ENCODE measurements around the gene AKR7A3. TPM values are rescaled to one million over a fixed set of nuclear protein-coding genes. Genes with fewer than 3 reads are reported as not detected.
"Not testable (repeated sequence)": the region's sequence is repeated elsewhere in the genome, so short reads cannot be mapped to it uniquely, and the experiment has no call there.

AKR7A3 gene
- total RNA-seq, 1 experiment from 2014 or later, result 1.9 TPM

- BruUV-seq (replicated peaks), result no TSS peak
- Histone ChIP-seq H3K27ac (ENCODE audit: low read depth, low read length, poor library complexity, severe bottlenecking) (no peak overlapping the region), H3K4me3 (ENCODE audit: low read depth, low read length, poor library complexity, severe bottlenecking) (no peak overlapping the region), H3K9me3 (ENCODE audit: low read depth, low read length, poor library complexity, severe bottlenecking) (peaks cover 15% of the 10 kb centered on the region), H3K4me1 (ENCODE audit: insufficient read depth, low read length, poor library complexity, severe bottlenecking) (no peaks in the 10 kb centered on the region), H3K27me3 (replicated peaks; ENCODE audit: insufficient read depth, low read depth, low read length, poor library complexity) (no peaks in the 10 kb centered on the region), H3K36me3 (ENCODE audit: insufficient read depth, low read length, poor library complexity, severe bottlenecking) (peaks cover 5% of the 10 kb centered on the region)
- ChIA-PET CTCF (no interaction called here), POLR2A (ENCODE audit: low non-redundant PET) (no interaction called here)
- intact Hi-C loops (cut with micrococcal nuclease; ENCODE audit: unreplicated experiment), result no loop called here
- no peak for DNase-seq (ENCODE audit: low spot score)
- TF ChIP-seq EZH2 (IDR thresholded peaks at IDR 0.05; ENCODE audit: borderline replicate concordance, low read depth, low read length, poor library complexity, severe bottlenecking), result no peak
- TF ChIP-seq, protein P1, sequence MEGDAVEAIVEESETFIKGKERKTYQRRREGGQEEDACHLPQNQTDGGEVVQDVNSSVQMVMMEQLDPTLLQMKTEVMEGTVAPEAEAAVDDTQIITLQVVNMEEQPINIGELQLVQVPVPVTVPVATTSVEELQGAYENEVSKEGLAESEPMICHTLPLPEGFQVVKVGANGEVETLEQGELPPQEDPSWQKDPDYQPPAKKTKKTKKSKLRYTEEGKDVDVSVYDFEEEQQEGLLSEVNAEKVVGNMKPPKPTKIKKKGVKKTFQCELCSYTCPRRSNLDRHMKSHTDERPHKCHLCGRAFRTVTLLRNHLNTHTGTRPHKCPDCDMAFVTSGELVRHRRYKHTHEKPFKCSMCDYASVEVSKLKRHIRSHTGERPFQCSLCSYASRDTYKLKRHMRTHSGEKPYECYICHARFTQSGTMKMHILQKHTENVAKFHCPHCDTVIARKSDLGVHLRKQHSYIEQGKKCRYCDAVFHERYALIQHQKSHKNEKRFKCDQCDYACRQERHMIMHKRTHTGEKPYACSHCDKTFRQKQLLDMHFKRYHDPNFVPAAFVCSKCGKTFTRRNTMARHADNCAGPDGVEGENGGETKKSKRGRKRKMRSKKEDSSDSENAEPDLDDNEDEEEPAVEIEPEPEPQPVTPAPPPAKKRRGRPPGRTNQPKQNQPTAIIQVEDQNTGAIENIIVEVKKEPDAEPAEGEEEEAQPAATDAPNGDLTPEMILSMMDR (conservative IDR thresholded peaks at IDR 0.05; ENCODE audit: low read depth, low read length), result no peak
Measured at GRCh38 chr1:19289244-19289643, 674 bp upstream of the AKR7A3 start.

GRCh38 chr1:19287436-19288185 lies 959 bp downstream of the AKR7A3 start:
- intact Hi-C loops (cut with micrococcal nuclease; ENCODE audit: unreplicated experiment), result no loop called here
- no peak for DNase-seq (ENCODE audit: low spot score)
- POLR2A ChIA-PET (ENCODE audit: low non-redundant PET), result no interaction called here
- BruUV-seq (replicated peaks), result no TSS peak
- H3K27me3 ChIP-seq (replicated peaks; ENCODE audit: insufficient read depth, low read depth, low read length, poor library complexity), result no peaks in the 10 kb centered on the region
- no peaks in the 10 kb centered on the region for H3K4me1 ChIP-seq (ENCODE audit: insufficient read depth, low read length, poor library complexity, severe bottlenecking)
- H3K36me3 ChIP-seq (ENCODE audit: insufficient read depth, low read length, poor library complexity, severe bottlenecking), result no peaks in the 10 kb centered on the region
- H3K4me3 ChIP-seq (ENCODE audit: low read depth, low read length, poor library complexity, severe bottlenecking), result no peak overlapping the region
- no peak for TF ChIP-seq EZH2 (IDR thresholded peaks at IDR 0.05; ENCODE audit: borderline replicate concordance, low read depth, low read length, poor library complexity, severe bottlenecking)
- TF ChIP-seq, protein P1 (conservative IDR thresholded peaks at IDR 0.05; ENCODE audit: low read depth, low read length), result no peak
- CTCF ChIA-PET, result no interaction called here
- peaks cover 1% of the 10 kb centered on the region for H3K9me3 ChIP-seq (ENCODE audit: low read depth, low read length, poor library complexity, severe bottlenecking)
- H3K27ac ChIP-seq (ENCODE audit: low read depth, low read length, poor library complexity, severe bottlenecking), result no peak overlapping the region

GRCh38 chr1:19285807-19286206 lies 2.8 kb downstream of the AKR7A3 start:
- not testable (repeated sequence) for H3K4me3 ChIP-seq (ENCODE audit: low read depth, low read length, poor library complexity, severe bottlenecking)

GRCh38 chr1:19285366-19285765 lies 3.2 kb downstream of the AKR7A3 start:
- H3K27ac ChIP-seq (ENCODE audit: low read depth, low read length, poor library complexity, severe bottlenecking); H3K27me3 ChIP-seq (replicated peaks; ENCODE audit: insufficient read depth, low read depth, low read length, poor library complexity); H3K36me3 ChIP-seq (ENCODE audit: insufficient read depth, low read length, poor library complexity, severe bottlenecking); H3K9me3 ChIP-seq (ENCODE audit: low read depth, low read length, poor library complexity, severe bottlenecking); BruUV-seq (replicated peaks); H3K4me3 ChIP-seq (ENCODE audit: low read depth, low read length, poor library complexity, severe bottlenecking); intact Hi-C loops (cut with micrococcal nuclease; ENCODE audit: unreplicated experiment); H3K4me1 ChIP-seq (ENCODE audit: insufficient read depth, low read length, poor library complexity, severe bottlenecking); POLR2A ChIA-PET (ENCODE audit: low non-redundant PET); DNase-seq (ENCODE audit: low spot score); CTCF ChIA-PET: not testable (repeated sequence)

More at GRCh38 chr1:19285807-19286206, 2.8 kb downstream of the AKR7A3 start:
- H3K27ac ChIP-seq (ENCODE audit: low read depth, low read length, poor library complexity, severe bottlenecking); BruUV-seq (replicated peaks); H3K9me3 ChIP-seq (ENCODE audit: low read depth, low read length, poor library complexity, severe bottlenecking); H3K27me3 ChIP-seq (replicated peaks; ENCODE audit: insufficient read depth, low read depth, low read length, poor library complexity); CTCF ChIA-PET; H3K36me3 ChIP-seq (ENCODE audit: insufficient read depth, low read length, poor library complexity, severe bottlenecking); DNase-seq (ENCODE audit: low spot score); intact Hi-C loops (cut with micrococcal nuclease; ENCODE audit: unreplicated experiment); H3K4me1 ChIP-seq (ENCODE audit: insufficient read depth, low read length, poor library complexity, severe bottlenecking); POLR2A ChIA-PET (ENCODE audit: low non-redundant PET): not testable (repeated sequence)

Data from A673 (cell line).